ENCODE measurements around the gene PRSS22. TPM values are rescaled to one million over a fixed set of nuclear protein-coding genes. Genes with fewer than 3 reads are reported as not detected.
A peak's percentile ranks its signal among the peaks of the same experiment; 100 is the strongest.

PRSS22 gene
- total and polyA plus RNA-seq, 2 donors (not counting 1 experiment from before 2014, with no cell fraction given), result not detected

GRCh38 chr16:2898831-2899563 is 41.0 kb upstream of the PRSS22 start:
- Mint-ChIP-seq H3K27me3 (no peaks in the 10 kb centered on the region), H3K9me3 (ENCODE audit: insufficient read depth) (no peaks in the 10 kb centered on the region), H3K27ac (no peak overlapping the region), H3K4me3 (no peak overlapping the region), H3K4me1 (peaks cover 16% of the 10 kb centered on the region)
- ChIA-PET POLR2A (interaction anchor here (0.6 to 1.7 kb wide), 3 partner anchors 16 to 32 kb away, joined by 4 to 5 read pairs (median 5); partner anchors contain the start of gene FLYWCH2), CTCF (interaction anchor here (1.1 kb wide), 1 partner anchor 29 kb away, joined by 4 read pairs; no protein-coding TSS in a partner anchor)
- Histone ChIP-seq H3K79me2 (ENCODE audit: control insufficient read depth, insufficient read depth, low read length) (peaks cover 20% of the 10 kb centered on the region), H3K9ac (ENCODE audit: low read length) (no peak overlapping the region), H3K9me3 (ENCODE audit: control extremely low read depth in 1 of 3, control insufficient read depth in 2 of 3, insufficient read depth in 1 of 3, low read length in 2 of 3) (no peaks in the 10 kb centered on the region), H3K36me3 (replicated peaks in 1 of 2; ENCODE audit: control extremely low read depth in 1 of 2, control insufficient read depth in 1 of 2, extremely low read depth in 1 of 2, insufficient read depth in 2 of 2, low read length in 1 of 2) (no peaks in the 10 kb centered on the region), H3K4me1 (ENCODE audit: control insufficient read depth in 2 of 2, insufficient read depth in 2 of 2, low read length in 2 of 2) (peaks cover 20 to 25% of the 10 kb centered on the region in 2 donors), H3K27me3 (replicated peaks in 1 of 4; ENCODE audit: control extremely low read depth in 1 of 4, control insufficient read depth in 3 of 4, insufficient read depth in 4 of 4, low read length in 3 of 4) (no peaks in the 10 kb centered on the region), H3K4me3 (ENCODE audit: control extremely low read depth in 1 of 5, extremely low read depth in 1 of 5, insufficient read depth in 1 of 5, low read depth in 2 of 5, low read length in 4 of 5) (no peak overlapping the region), H3K4me2 (replicated peaks; ENCODE audit: low read depth, low read length, poor library complexity, severe bottlenecking) (no peak overlapping the region), H3K27ac (ENCODE audit: low read length in 2 of 2) (no peak overlapping the region), H2AFZ (ENCODE audit: insufficient read depth, low read depth, low read length, poor library complexity, severe bottlenecking) (no peak overlapping the region), H4K20me1 (ENCODE audit: control insufficient read depth, insufficient read depth, low read length, poor library complexity, severe bottlenecking) (peaks cover 16% of the 10 kb centered on the region)
- no peak for TF ChIP-seq EZH2 (IDR thresholded peaks at IDR 0.05; ENCODE audit: borderline replicate concordance, insufficient read depth, low read depth, low read length, poor library complexity, severe bottlenecking)
- TF ChIP-seq CTCF (IDR thresholded peaks at IDR 0.05), result no peak
- 97% methylated on average over 7 of the region's 10 CpGs for WGBS (ENCODE audit: insufficient coverage)
- no peak for ATAC-seq (ENCODE audit: low read depth)
- no peak for DNase-seq
- intact Hi-C loops (cut with micrococcal nuclease), result no loop called here

- no peak overlapping the region for H2AFZ ChIP-seq (ENCODE audit: insufficient read depth, low read depth, low read length, poor library complexity, severe bottlenecking)
- peak overlapping the region; percentile 32 for H3K9ac ChIP-seq (ENCODE audit: low read length)
- Mint-ChIP-seq H3K9me3 (ENCODE audit: insufficient read depth) (no peaks in the 10 kb centered on the region), H3K27ac (peak overlapping the region; percentile 50), H3K4me1 (peaks cover 13% of the 10 kb centered on the region), H3K27me3 (no peaks in the 10 kb centered on the region), H3K4me3 (peak overlapping the region; percentile 70)
- no peak overlapping the region for H3K4me3 ChIP-seq (ENCODE audit: control extremely low read depth in 1 of 5, extremely low read depth in 1 of 5, insufficient read depth in 1 of 5, low read depth in 2 of 5, low read length in 4 of 5)
- H3K27ac ChIP-seq (ENCODE audit: low read length in 2 of 2), result no peak overlapping the region
- no peaks in the 10 kb centered on the region for H3K36me3 ChIP-seq (replicated peaks in 1 of 2; ENCODE audit: control extremely low read depth in 1 of 2, control insufficient read depth in 1 of 2, extremely low read depth in 1 of 2, insufficient read depth in 2 of 2, low read length in 1 of 2)
- H3K9me3 ChIP-seq (ENCODE audit: control extremely low read depth in 1 of 3, control insufficient read depth in 2 of 3, insufficient read depth in 1 of 3, low read length in 2 of 3), result no peaks in the 10 kb centered on the region
- H3K4me1 ChIP-seq (ENCODE audit: control insufficient read depth in 2 of 2, insufficient read depth in 2 of 2, low read length in 2 of 2), result peaks cover 17 to 21% of the 10 kb centered on the region in 2 donors
- no peaks in the 10 kb centered on the region for H3K27me3 ChIP-seq (replicated peaks in 1 of 4; ENCODE audit: control extremely low read depth in 1 of 4, control insufficient read depth in 3 of 4, insufficient read depth in 4 of 4, low read length in 3 of 4)
- H4K20me1 ChIP-seq (ENCODE audit: control insufficient read depth, insufficient read depth, low read length, poor library complexity, severe bottlenecking), result peaks cover 19% of the 10 kb centered on the region
- intact Hi-C loops (cut with micrococcal nuclease), result loop anchor here (1.0 to 2.0 kb wide), 2 partner anchors 8 to 14 kb away; partner anchors contain the start of gene FLYWCH2
- WGBS (ENCODE audit: insufficient coverage), result 23% methylated on average over 4 of the region's 7 CpGs
- TF ChIP-seq EZH2 (IDR thresholded peaks at IDR 0.05; ENCODE audit: borderline replicate concordance, insufficient read depth, low read depth, low read length, poor library complexity, severe bottlenecking), result no peak
- TF ChIP-seq CTCF (IDR thresholded peaks at IDR 0.05), result no peak
- ATAC-seq (ENCODE audit: low read depth) (peak; percentile 100), DNase-seq (peak; percentile 85)
- POLR2A ChIA-PET, result interaction anchor here (0.7 to 1.4 kb wide), 3 partner anchors 13 to 29 kb away, joined by 4 to 8 read pairs (median 4); partner anchors contain the start of gene FLYWCH2
- H3K79me2 ChIP-seq (ENCODE audit: control insufficient read depth, insufficient read depth, low read length), result peaks cover 34% of the 10 kb centered on the region
- H3K4me2 ChIP-seq (replicated peaks; ENCODE audit: low read depth, low read length, poor library complexity, severe bottlenecking), result peak overlapping the region; percentile 70
- CTCF ChIA-PET, result interaction anchor here (0.7 to 1.4 kb wide), 6 partner anchors 9 to 127 kb away, joined by 3 to 7 read pairs (median 4); no protein-coding TSS in a partner anchor
These were observed 39.1 kb upstream of the PRSS22 start for GRCh38 chr16:2897110-2897509.

Measured in B cell (primary cell).